ENCODE data around the gene MAPK8IP1. TPM values are rescaled to one million over a fixed set of nuclear protein-coding genes. Genes with fewer than 3 reads are reported as not detected.
A peak's percentile ranks its signal among the peaks of the same experiment; 100 is the strongest.

The MAPK8IP1 gene
- total and polyA plus RNA-seq, 2 donors, result 1.1 to 2.1 TPM

DNA sequence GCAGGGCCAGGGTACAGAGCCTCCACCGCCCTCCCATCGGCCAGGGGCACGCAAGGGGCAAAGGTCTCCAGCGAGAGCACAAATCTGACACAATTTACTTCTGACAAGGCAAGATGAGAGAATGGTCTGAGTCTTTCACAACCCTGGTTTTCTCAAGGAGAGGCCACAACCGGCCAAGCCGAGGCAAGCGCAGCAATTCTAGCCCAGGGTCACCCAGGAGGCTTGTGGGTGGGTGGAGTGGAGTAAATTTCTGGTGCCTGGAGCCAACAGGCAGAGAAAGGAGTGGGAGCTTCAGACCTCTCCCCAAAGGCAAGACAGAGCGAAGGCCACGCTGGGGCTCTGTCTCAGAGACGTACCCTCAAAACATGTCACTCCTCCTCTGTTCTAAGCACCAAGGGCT is 46.3 kb downstream of the MAPK8IP1 start:
- WGBS, result 94% methylated on average over 10 of the region's 10 CpGs
- Histone ChIP-seq H3K4me3 (ENCODE audit: low read length in 2 of 2) (no peak overlapping the region), H3K9me3 (ENCODE audit: control insufficient read depth in 2 of 2, insufficient read depth in 1 of 2, low read length in 1 of 2) (no peaks in the 10 kb centered on the region), H3K4me1 (ENCODE audit: control insufficient read depth in 2 of 2, insufficient read depth in 2 of 2, low read length in 2 of 2) (peaks cover 8 to 32% of the 10 kb centered on the region in 2 donors), H3K36me3 (ENCODE audit: control insufficient read depth in 2 of 2, insufficient read depth in 2 of 2, low read length in 1 of 2) (peaks cover 34 to 48% of the 10 kb centered on the region in 2 donors), H3K27ac (ENCODE audit: low read depth in 1 of 2, low read length in 1 of 2) (peak overlapping the region; percentile 35 to 53), H3K27me3 (ENCODE audit: control insufficient read depth in 2 of 2, insufficient read depth in 1 of 2, low read length in 1 of 2) (no peaks in the 10 kb centered on the region)
- DNase-seq (ENCODE audit: low read depth in 6 of 9, low spot score in 9 of 9), result no peak

DNA sequence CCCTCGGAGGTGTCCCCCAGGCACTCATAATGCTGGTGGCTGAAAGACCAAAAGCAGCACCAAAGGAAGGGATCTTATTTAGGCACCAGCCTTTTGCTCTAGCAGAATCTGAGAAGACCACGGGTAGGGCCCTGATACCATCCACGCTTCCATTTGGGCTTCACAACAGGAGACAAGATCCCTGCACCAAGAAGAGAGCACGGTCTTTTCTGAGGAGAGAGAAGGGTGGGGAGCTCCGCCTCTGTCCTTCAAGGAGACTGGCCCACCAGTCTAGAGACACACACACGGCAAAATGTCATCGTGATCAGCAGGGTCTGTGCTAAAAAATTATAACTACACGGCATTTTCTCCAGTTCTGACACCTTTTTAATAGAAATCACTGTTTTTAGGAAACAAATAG is 46.8 kb downstream of the MAPK8IP1 start:
- Histone ChIP-seq H3K36me3 (ENCODE audit: control insufficient read depth in 2 of 2, insufficient read depth in 2 of 2, low read length in 1 of 2) (peaks cover 34 to 51% of the 10 kb centered on the region in 2 donors), H3K4me3 (ENCODE audit: low read length in 2 of 2) (no peak overlapping the region), H3K9me3 (ENCODE audit: control insufficient read depth in 2 of 2, insufficient read depth in 1 of 2, low read length in 1 of 2) (no peaks in the 10 kb centered on the region), H3K4me1 (ENCODE audit: control insufficient read depth in 2 of 2, insufficient read depth in 2 of 2, low read length in 2 of 2) (peaks cover 8 to 32% of the 10 kb centered on the region in 2 donors), H3K27ac (ENCODE audit: low read depth in 1 of 2, low read length in 1 of 2) (peak overlapping the region; percentile 35 to 53), H3K27me3 (ENCODE audit: control insufficient read depth in 2 of 2, insufficient read depth in 1 of 2, low read length in 1 of 2) (no peaks in the 10 kb centered on the region)
- WGBS, result 93% methylated on average over 8 of the region's 8 CpGs
- DNase-seq (ENCODE audit: low read depth in 6 of 9, low spot score in 9 of 9), result no peak

DNA sequence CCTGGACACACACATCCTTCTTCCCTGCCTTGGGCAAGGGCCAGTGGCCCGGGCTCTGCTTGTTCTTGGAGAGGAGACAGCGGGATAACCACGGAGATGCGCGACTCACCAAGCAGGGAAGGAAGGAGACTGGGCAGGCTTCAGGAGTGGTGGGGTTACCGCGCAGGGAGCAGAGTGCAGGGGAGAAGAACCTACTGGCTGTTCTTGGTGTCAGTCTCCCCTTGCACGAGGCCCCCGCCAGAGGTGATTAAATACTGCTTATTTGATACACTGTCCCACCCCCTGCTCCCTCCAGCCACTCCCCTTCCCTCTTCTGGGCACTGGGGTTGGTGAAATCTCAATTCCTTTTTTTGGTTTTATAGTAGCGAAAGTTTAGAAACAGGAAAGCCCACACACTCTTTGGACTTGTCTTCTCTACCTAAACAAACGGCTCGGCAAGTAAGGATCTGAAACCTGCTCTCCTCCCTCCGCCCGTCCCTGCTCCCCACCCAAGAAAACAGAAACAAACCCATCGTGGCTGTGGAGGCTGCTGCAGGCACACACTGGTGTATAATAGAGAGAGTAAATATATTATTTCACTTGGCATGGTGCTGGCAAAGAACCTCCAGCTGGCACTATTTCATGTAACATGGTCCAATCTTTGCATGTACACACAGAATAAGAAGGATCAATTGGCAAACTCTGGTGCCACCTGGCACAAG is 47.8 kb downstream of the MAPK8IP1 start:
- H3K4me1 ChIP-seq (ENCODE audit: control insufficient read depth in 2 of 2, insufficient read depth in 2 of 2, low read length in 2 of 2), result peaks cover 8 to 32% of the 10 kb centered on the region in 2 donors
- H3K9me3 ChIP-seq (ENCODE audit: control insufficient read depth in 2 of 2, insufficient read depth in 1 of 2, low read length in 1 of 2), result no peaks in the 10 kb centered on the region
- H3K27me3 ChIP-seq (ENCODE audit: control insufficient read depth in 2 of 2, insufficient read depth in 1 of 2, low read length in 1 of 2), result no peaks in the 10 kb centered on the region
- DNase-seq (ENCODE audit: low read depth in 6 of 9, low spot score in 9 of 9), result no peak
- WGBS, result 94% methylated on average over 15 of the region's 15 CpGs
- H3K36me3 ChIP-seq (ENCODE audit: control insufficient read depth in 2 of 2, insufficient read depth in 2 of 2, low read length in 1 of 2), result peaks cover 40 to 57% of the 10 kb centered on the region in 2 donors
- no peak overlapping the region for H3K4me3 ChIP-seq (ENCODE audit: low read length in 2 of 2)
- H3K27ac ChIP-seq (ENCODE audit: low read depth in 1 of 2, low read length in 1 of 2), result peak overlapping the region in 1 of 2 donors; percentile 32

DNA sequence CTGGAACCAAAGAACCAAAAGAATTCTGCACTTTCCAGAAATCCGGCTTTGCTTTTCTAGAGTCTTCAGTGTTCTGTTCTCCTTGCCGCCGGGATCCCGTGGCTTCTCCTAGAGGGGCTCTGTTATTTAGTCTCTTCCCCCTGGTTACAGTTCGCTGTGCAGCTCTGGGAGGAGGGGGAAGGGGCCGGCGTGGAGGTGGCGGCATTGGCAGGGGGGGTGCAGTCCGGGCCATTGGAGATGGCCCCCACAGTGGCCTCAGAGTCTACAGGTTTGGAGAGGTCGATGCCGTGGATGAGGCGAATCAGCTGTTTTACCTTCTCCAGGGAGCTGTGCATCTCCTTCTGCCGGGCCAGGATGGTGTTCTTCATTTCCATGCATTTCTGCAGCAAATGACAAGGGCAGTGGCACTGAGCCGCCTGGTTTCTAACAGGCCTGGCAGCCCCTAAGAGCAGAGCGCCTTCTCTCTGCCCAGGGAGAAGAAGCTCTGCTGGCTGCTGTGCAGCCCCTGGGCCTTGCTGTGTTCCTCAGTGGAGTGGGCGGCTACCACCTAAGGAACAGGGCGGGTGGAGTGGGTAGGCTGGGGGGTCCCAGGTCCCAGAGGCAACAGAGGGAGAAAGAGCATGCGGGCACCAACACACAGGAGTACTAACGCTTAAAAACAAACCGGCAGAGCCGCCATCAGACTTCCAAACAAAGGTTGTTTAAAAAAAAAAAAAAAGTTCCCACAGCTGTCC is 48.6 kb downstream of the MAPK8IP1 start:
- Histone ChIP-seq H3K4me1 (ENCODE audit: control insufficient read depth in 2 of 2, insufficient read depth in 2 of 2, low read length in 2 of 2) (peaks cover 8 to 32% of the 10 kb centered on the region in 2 donors), H3K36me3 (ENCODE audit: control insufficient read depth in 2 of 2, insufficient read depth in 2 of 2, low read length in 1 of 2) (peaks cover 40 to 57% of the 10 kb centered on the region in 2 donors), H3K4me3 (ENCODE audit: low read length in 2 of 2) (no peak overlapping the region), H3K27ac (ENCODE audit: low read depth in 1 of 2, low read length in 1 of 2) (peak overlapping the region in 1 of 2 donors; percentile 17), H3K9me3 (ENCODE audit: control insufficient read depth in 2 of 2, insufficient read depth in 1 of 2, low read length in 1 of 2) (no peaks in the 10 kb centered on the region), H3K27me3 (ENCODE audit: control insufficient read depth in 2 of 2, insufficient read depth in 1 of 2, low read length in 1 of 2) (no peaks in the 10 kb centered on the region)
- DNase-seq (ENCODE audit: low read depth in 6 of 9, low spot score in 9 of 9), result no peak
- 96% methylated on average over 21 of the region's 21 CpGs for WGBS

DNA sequence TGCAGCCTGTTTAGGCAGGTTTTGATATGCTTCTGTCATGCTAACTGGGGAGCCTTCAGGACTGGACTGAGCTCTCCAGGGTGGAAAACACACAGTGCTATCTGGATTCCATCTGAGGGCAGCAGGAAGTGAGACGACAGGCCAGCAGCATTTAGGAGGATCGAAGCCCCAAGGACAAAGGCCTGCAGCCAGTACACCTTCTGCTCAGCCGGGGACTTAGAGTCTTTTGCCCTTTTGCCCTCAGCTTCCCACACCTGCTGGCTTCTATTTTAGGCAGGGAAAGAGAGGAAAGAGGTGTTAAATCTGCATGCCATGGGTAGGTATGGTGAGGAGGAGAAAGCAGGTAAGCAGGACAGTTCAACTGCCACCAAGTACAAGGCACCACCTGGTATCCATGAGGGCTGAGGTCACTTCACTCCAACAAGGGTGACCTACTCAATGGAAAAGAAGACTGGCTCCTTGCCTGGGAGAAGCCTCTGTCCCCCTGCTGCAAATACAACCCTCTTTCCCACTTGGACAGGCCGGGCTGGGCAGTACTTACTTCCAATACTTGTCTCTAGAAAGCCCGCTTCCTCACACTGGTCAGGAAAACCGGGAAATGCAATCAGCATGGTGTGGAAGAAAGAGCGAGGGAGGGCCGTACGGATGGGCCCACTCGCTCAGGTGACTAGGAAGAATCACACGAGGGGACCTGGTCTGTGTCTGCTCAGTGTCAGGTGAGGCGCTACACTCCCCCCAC is 49.3 kb downstream of the MAPK8IP1 start:
- DNase-seq (ENCODE audit: low read depth in 6 of 9, low spot score in 9 of 9), result no peak
- Histone ChIP-seq H3K9me3 (ENCODE audit: control insufficient read depth in 2 of 2, insufficient read depth in 1 of 2, low read length in 1 of 2) (no peaks in the 10 kb centered on the region), H3K4me3 (ENCODE audit: low read length in 2 of 2) (no peak overlapping the region), H3K27me3 (ENCODE audit: control insufficient read depth in 2 of 2, insufficient read depth in 1 of 2, low read length in 1 of 2) (no peaks in the 10 kb centered on the region), H3K27ac (ENCODE audit: low read depth in 1 of 2, low read length in 1 of 2) (peak overlapping the region in 1 of 2 donors; percentile 50), H3K36me3 (ENCODE audit: control insufficient read depth in 2 of 2, insufficient read depth in 2 of 2, low read length in 1 of 2) (peaks cover 40 to 57% of the 10 kb centered on the region in 2 donors), H3K4me1 (ENCODE audit: control insufficient read depth in 2 of 2, insufficient read depth in 2 of 2, low read length in 2 of 2) (peaks cover 8 to 30% of the 10 kb centered on the region in 2 donors)
- 94% methylated on average over 12 of the region's 12 CpGs for WGBS

DNA sequence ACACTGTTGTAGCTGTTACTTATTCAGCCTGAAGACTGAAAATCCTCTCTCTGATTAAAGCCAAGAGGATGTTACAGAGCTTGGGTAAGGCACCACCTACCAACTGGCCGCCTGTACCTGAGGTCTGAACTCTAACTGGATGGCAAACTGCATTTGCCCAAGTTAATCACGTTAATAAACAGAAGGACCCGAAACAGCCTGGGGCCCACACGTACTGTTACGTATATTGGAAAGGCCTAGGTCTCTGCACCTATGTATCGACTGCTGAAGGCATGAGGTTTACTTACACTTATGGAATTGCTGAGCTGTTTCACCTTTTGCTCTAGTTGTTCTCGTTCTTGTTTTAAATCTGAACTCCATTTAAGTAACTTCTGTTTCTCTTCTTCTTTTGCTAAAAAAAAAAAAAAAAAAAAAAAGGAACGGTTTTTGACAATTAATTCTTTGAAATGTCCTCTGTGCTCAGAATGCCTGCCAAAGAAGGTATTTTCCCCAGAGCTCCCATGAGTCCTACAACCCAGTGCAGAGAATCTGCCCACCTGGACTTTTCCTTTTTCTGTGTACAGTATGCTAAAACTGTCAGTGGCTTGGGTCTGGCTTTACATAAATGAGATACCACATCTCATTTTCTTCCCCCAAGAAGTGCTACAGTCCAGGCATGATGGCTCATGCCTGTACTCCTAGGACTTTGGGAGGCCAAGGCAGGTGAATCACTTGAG is 50.1 kb downstream of the MAPK8IP1 start:
- DNase-seq (ENCODE audit: low read depth in 6 of 9, low spot score in 9 of 9), result no peak
- WGBS, result 98% methylated on average over 8 of the region's 8 CpGs
- no peak overlapping the region for H3K4me3 ChIP-seq (ENCODE audit: low read length in 2 of 2)
- no peak overlapping the region for H3K27ac ChIP-seq (ENCODE audit: low read depth in 1 of 2, low read length in 1 of 2)
- H3K4me1 ChIP-seq (ENCODE audit: control insufficient read depth in 2 of 2, insufficient read depth in 2 of 2, low read length in 2 of 2), result peaks cover 7 to 23% of the 10 kb centered on the region in 2 donors
- H3K27me3 ChIP-seq (ENCODE audit: control insufficient read depth in 2 of 2, insufficient read depth in 1 of 2, low read length in 1 of 2), result no peaks in the 10 kb centered on the region
- no peaks in the 10 kb centered on the region for H3K9me3 ChIP-seq (ENCODE audit: control insufficient read depth in 2 of 2, insufficient read depth in 1 of 2, low read length in 1 of 2)
- H3K36me3 ChIP-seq (ENCODE audit: control insufficient read depth in 2 of 2, insufficient read depth in 2 of 2, low read length in 1 of 2), result peaks cover 40 to 57% of the 10 kb centered on the region in 2 donors

DNA sequence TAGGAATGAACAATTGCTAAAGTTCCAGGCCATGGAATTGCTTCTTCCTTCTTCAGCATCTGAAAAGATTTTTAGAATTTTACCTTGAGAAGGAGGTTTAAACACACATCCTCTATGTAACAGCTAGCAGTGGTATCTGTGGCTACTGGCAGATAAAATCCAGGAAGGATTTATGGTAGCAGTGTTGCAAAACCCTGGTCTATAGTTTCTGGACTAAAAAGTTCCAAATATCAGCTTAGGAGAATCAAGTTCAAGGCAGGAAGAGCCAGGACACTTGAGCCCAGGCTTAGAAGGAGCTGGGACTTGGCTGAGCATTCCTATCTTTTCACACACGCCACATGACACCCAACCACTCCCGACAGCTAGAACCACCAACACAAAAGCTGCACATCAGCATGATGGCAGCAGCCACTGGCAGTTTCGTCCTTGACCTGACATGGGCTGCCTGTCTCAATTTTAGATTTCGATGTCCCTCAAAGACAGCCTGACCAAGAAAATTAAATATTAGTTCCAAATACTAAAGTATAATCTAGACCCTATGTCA is 51.1 kb downstream of the MAPK8IP1 start:
- H3K9me3 ChIP-seq (ENCODE audit: control insufficient read depth in 2 of 2, insufficient read depth in 1 of 2, low read length in 1 of 2), result no peaks in the 10 kb centered on the region
- H3K4me1 ChIP-seq (ENCODE audit: control insufficient read depth in 2 of 2, insufficient read depth in 2 of 2, low read length in 2 of 2), result peaks cover 2 to 21% of the 10 kb centered on the region in 2 donors
- H3K27ac ChIP-seq (ENCODE audit: low read depth in 1 of 2, low read length in 1 of 2), result no peak overlapping the region
- WGBS, result 97% methylated on average over 4 of the region's 4 CpGs
- peaks cover 37 to 53% of the 10 kb centered on the region in 2 donors for H3K36me3 ChIP-seq (ENCODE audit: control insufficient read depth in 2 of 2, insufficient read depth in 2 of 2, low read length in 1 of 2)
- H3K27me3 ChIP-seq (ENCODE audit: control insufficient read depth in 2 of 2, insufficient read depth in 1 of 2, low read length in 1 of 2), result no peaks in the 10 kb centered on the region
- H3K4me3 ChIP-seq (ENCODE audit: low read length in 2 of 2), result no peak overlapping the region
- no peak for DNase-seq (ENCODE audit: low read depth in 6 of 9, low spot score in 9 of 9)

DNA sequence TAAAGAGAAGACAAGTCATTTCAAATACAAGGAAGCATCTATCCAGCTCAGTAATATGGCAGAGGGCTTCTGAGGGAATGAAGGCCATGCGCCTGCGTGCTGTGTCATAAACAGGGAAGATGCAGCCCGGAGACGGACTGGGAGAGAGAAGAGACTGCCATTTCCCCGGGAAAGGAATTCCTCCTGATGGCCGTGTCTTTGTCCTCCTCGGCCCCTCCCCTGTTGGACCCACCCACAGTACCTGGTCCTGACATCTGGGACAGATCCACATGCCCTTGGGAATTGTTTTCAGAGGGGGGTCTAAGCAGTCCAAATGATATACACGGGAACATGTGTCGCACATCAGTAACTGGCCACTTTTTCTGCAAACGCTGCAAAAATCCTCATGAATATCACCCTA is 52.5 kb downstream of the MAPK8IP1 start:
- peaks cover 0 to 15% of the 10 kb centered on the region in 2 donors for H3K4me1 ChIP-seq (ENCODE audit: control insufficient read depth in 2 of 2, insufficient read depth in 2 of 2, low read length in 2 of 2)
- H3K36me3 ChIP-seq (ENCODE audit: control insufficient read depth in 2 of 2, insufficient read depth in 2 of 2, low read length in 1 of 2), result peaks cover 39 to 45% of the 10 kb centered on the region in 2 donors
- no peak for DNase-seq (ENCODE audit: low read depth in 6 of 9, low spot score in 9 of 9)
- no peak overlapping the region for H3K27ac ChIP-seq (ENCODE audit: low read depth in 1 of 2, low read length in 1 of 2)
- no peaks in the 10 kb centered on the region for H3K27me3 ChIP-seq (ENCODE audit: control insufficient read depth in 2 of 2, insufficient read depth in 1 of 2, low read length in 1 of 2)
- no peak overlapping the region for H3K4me3 ChIP-seq (ENCODE audit: low read length in 2 of 2)
- no peaks in the 10 kb centered on the region for H3K9me3 ChIP-seq (ENCODE audit: control insufficient read depth in 2 of 2, insufficient read depth in 1 of 2, low read length in 1 of 2)
- 96% methylated on average over 10 of the region's 10 CpGs for WGBS

Data from thymus (tissue), 11 donors.